Large intestine (tissue), 3 donors: Measurements from ENCODE around the gene HS3ST2. TPM values are rescaled to one million over a fixed set of nuclear protein-coding genes. Genes with fewer than 3 reads are reported as not detected.

Source experiments
- DNase-seq, 2 donors: peaks; one replicate each; pipeline versions ENCODE4 v3.0.0 to v3.0.0-alpha.2; 2013
- H3K27ac ChIP-seq: one replicate; pipeline ENCODE4 v1.5.1; 2013; ENCODE audit warnings: low read length
- H3K27me3 ChIP-seq: 2 replicates; pipeline ENCODE4 v1.6.1; 2013; ENCODE audit warnings: low read length; ENCODE audit not compliant: control insufficient read depth, insufficient read depth
- H3K36me3 ChIP-seq: 2 replicates; pipeline ENCODE4 v1.6.1; 2013; ENCODE audit warnings: low read length; ENCODE audit not compliant: control insufficient read depth, insufficient read depth
- H3K4me1 ChIP-seq: one replicate; pipeline ENCODE4 v1.6.1; 2013; ENCODE audit warnings: low read length; ENCODE audit not compliant: control insufficient read depth, insufficient read depth
- H3K4me3 ChIP-seq: one replicate; pipeline ENCODE4 v1.5.1; 2013; ENCODE audit warnings: low read length
- H3K9me3 ChIP-seq: one replicate; pipeline ENCODE4 v1.6.1; 2013; ENCODE audit warnings: mild to moderate bottlenecking, low read depth, low read length, moderate library complexity; ENCODE audit not compliant: control insufficient read depth
- WGBS: methylation state at CpG from one replicate; pipeline ENCODE4 v1.1.5; 2013; ENCODE audit warnings: low lambda C conversion rate; ENCODE audit not compliant: insufficient coverage; 5-methylcytosine and 5-hydroxymethylcytosine counted together
- polyA plus RNA-seq: library from polyadenylated mRNA; unstranded; fragments of 120-200 nt; gene quantifications from one replicate; pipeline ENCODE4 v1.2.1, GENCODE V29; 2013

Gene HS3ST2
- polyA plus RNA-seq, 1 donor: 0.10 TPM

- H3K4me1 ChIP-seq: no peaks in the 10 kb centered on the region
- no peaks in the 10 kb centered on the region for H3K36me3 ChIP-seq
- no peak overlapping the region for H3K27ac ChIP-seq
- no CpG with 5 or more reads among the region's 4 CpGs for WGBS
- no peak overlapping the region for H3K4me3 ChIP-seq
- H3K9me3 ChIP-seq: no peaks in the 10 kb centered on the region
- no peaks in the 10 kb centered on the region for H3K27me3 ChIP-seq
- DNase-seq: no peak
Observed at GRCh38 chr16:22874394-22874793, 60.4 kb downstream of the HS3ST2 start.

GRCh38 chr16:22878955-22879354, 65.0 kb downstream of the HS3ST2 start:
- Histone ChIP-seq H3K9me3 (no peaks in the 10 kb centered on the region), H3K27ac (no peak overlapping the region), H3K27me3 (no peaks in the 10 kb centered on the region), H3K4me3 (no peak overlapping the region), H3K36me3 (no peaks in the 10 kb centered on the region), H3K4me1 (no peaks in the 10 kb centered on the region)
- no peak for DNase-seq
- WGBS: no CpG with 5 or more reads among the region's 6 CpGs

- no CpG with 5 or more reads among the region's 6 CpGs for WGBS
- Histone ChIP-seq H3K36me3 (no peaks in the 10 kb centered on the region), H3K4me3 (no peak overlapping the region), H3K4me1 (no peaks in the 10 kb centered on the region), H3K27me3 (no peaks in the 10 kb centered on the region), H3K27ac (no peak overlapping the region), H3K9me3 (no peaks in the 10 kb centered on the region)
- DNase-seq: no peak
Observed at GRCh38 chr16:22879466-22879865, 65.5 kb downstream of the HS3ST2 start.

GRCh38 chr16:22882981-22883380, 69.0 kb downstream of the HS3ST2 start:
- H3K27me3 ChIP-seq: no peaks in the 10 kb centered on the region
- no peaks in the 10 kb centered on the region for H3K4me1 ChIP-seq
- H3K36me3 ChIP-seq: no peaks in the 10 kb centered on the region
- H3K9me3 ChIP-seq: no peaks in the 10 kb centered on the region
- no peak overlapping the region for H3K27ac ChIP-seq
- H3K4me3 ChIP-seq: no peak overlapping the region
- no peak for DNase-seq

GRCh38 chr16:22885951-22886350, 72.0 kb downstream of the HS3ST2 start:
- H3K9me3 ChIP-seq: no peaks in the 10 kb centered on the region
- no peaks in the 10 kb centered on the region for H3K36me3 ChIP-seq
- no peak overlapping the region for H3K27ac ChIP-seq
- no CpG with 5 or more reads among the region's 3 CpGs for WGBS
- DNase-seq: no peak
- no peak overlapping the region for H3K4me3 ChIP-seq
- no peaks in the 10 kb centered on the region for H3K27me3 ChIP-seq
- no peaks in the 10 kb centered on the region for H3K4me1 ChIP-seq

GRCh38 chr16:22886927-22887326, 73.0 kb downstream of the HS3ST2 start:
- 83% methylated on average over 1 of the region's 1 CpG for WGBS

GRCh38 chr16:22887445-22887844, 73.5 kb downstream of the HS3ST2 start:
- DNase-seq: no peak
- WGBS: no CpG with 5 or more reads among the region's 6 CpGs
- no peak overlapping the region for H3K27ac ChIP-seq
- no peaks in the 10 kb centered on the region for H3K27me3 ChIP-seq
- no peaks in the 10 kb centered on the region for H3K9me3 ChIP-seq
- H3K36me3 ChIP-seq: no peaks in the 10 kb centered on the region
- no peak overlapping the region for H3K4me3 ChIP-seq
- no peaks in the 10 kb centered on the region for H3K4me1 ChIP-seq

More at GRCh38 chr16:22886927-22887326, 73.0 kb downstream of the HS3ST2 start:
- H3K4me3 ChIP-seq: no peak overlapping the region
- no peaks in the 10 kb centered on the region for H3K4me1 ChIP-seq
- no peaks in the 10 kb centered on the region for H3K36me3 ChIP-seq
- no peaks in the 10 kb centered on the region for H3K27me3 ChIP-seq
- H3K9me3 ChIP-seq: no peaks in the 10 kb centered on the region
- DNase-seq: no peak
- no peak overlapping the region for H3K27ac ChIP-seq

GRCh38 chr16:22888791-22889190, 74.8 kb downstream of the HS3ST2 start:
- WGBS: no CpG with 5 or more reads among the region's 4 CpGs
- Histone ChIP-seq H3K36me3 (no peaks in the 10 kb centered on the region), H3K4me3 (no peak overlapping the region), H3K27me3 (no peaks in the 10 kb centered on the region), H3K9me3 (no peaks in the 10 kb centered on the region), H3K4me1 (no peaks in the 10 kb centered on the region), H3K27ac (no peak overlapping the region)
- no peak for DNase-seq

- Histone ChIP-seq H3K9me3 (no peaks in the 10 kb centered on the region), H3K4me3 (no peak overlapping the region), H3K36me3 (no peaks in the 10 kb centered on the region), H3K4me1 (no peaks in the 10 kb centered on the region), H3K27me3 (no peaks in the 10 kb centered on the region), H3K27ac (no peak overlapping the region)
- DNase-seq: no peak
- WGBS: no CpG with 5 or more reads among the region's 7 CpGs
Observed at GRCh38 chr16:22890976-22891375, 77.0 kb downstream of the HS3ST2 start.

- Histone ChIP-seq H3K9me3 (no peaks in the 10 kb centered on the region), H3K4me1 (no peaks in the 10 kb centered on the region), H3K4me3 (no peak overlapping the region), H3K27me3 (no peaks in the 10 kb centered on the region), H3K27ac (no peak overlapping the region), H3K36me3 (no peaks in the 10 kb centered on the region)
- DNase-seq: no peak
- no CpG with 5 or more reads among the region's 1 CpG for WGBS
Observed at GRCh38 chr16:22897184-22897583, 83.2 kb downstream of the HS3ST2 start.

GRCh38 chr16:22898131-22898530, 84.2 kb downstream of the HS3ST2 start:
- Histone ChIP-seq H3K27me3 (no peaks in the 10 kb centered on the region), H3K36me3 (no peaks in the 10 kb centered on the region), H3K9me3 (no peaks in the 10 kb centered on the region), H3K27ac (no peak overlapping the region), H3K4me1 (no peaks in the 10 kb centered on the region), H3K4me3 (no peak overlapping the region)
- no peak for DNase-seq
